Smooth muscle cell (in vitro differentiated cells): ENCODE results near the gene CHST5. TPM values are rescaled to one million over a fixed set of nuclear protein-coding genes. Genes with fewer than 3 reads are reported as not detected.

ENCODE experiments used
- DNase-seq: peaks from one replicate; lab custom pipeline; 2025; ENCODE audit not compliant: unreplicated experiment; lab: John Stamatoyannopoulos, UW
- H2AFZ ChIP-seq: fragments of 200-600 bp; sonication (generic); 2 replicates; pipeline ENCODE4 v1.6.0; 2016; ENCODE audit warnings: antibody characterized with exemption, low read depth, mild to moderate bottlenecking
- H3F3A ChIP-seq: fragments of 200-600 bp; sonication (generic); 2 replicates; pipeline ENCODE4 v1.6.0; 2017; ENCODE audit warnings: antibody characterized with exemption, low read depth
- H3K27ac ChIP-seq: fragments of 200-600 bp; sonication (generic); 2 replicates; pipeline ENCODE4 v1.5.1; 2016; ENCODE audit warnings: low read depth, mild to moderate bottlenecking
- H3K27me3 ChIP-seq: fragments of 200-600 bp; sonication (generic); 2 replicates; pipeline ENCODE4 v1.6.1; 2016; ENCODE audit warnings: low read depth, mild to moderate bottlenecking
- H3K36me3 ChIP-seq: fragments of 200-600 bp; sonication (generic); 2 replicates; pipeline ENCODE4 v1.5.1; 2016; ENCODE audit warnings: low read depth
- H3K4me1 ChIP-seq: fragments of 200-600 bp; sonication (generic); 2 replicates; pipeline ENCODE4 v1.5.1; 2016; ENCODE audit warnings: low read depth
- H3K4me2 ChIP-seq: fragments of 200-600 bp; sonication (generic); 2 replicates; pipeline ENCODE4 v1.6.0; 2016; ENCODE audit warnings: mild to moderate bottlenecking
- H3K4me3 ChIP-seq: fragments of 200-600 bp; sonication (generic); 2 replicates; pipeline ENCODE4 v1.5.1; 2016; ENCODE audit warnings: mild to moderate bottlenecking
- H3K79me2 ChIP-seq: fragments of 200-600 bp; sonication (generic); 2 replicates; pipeline ENCODE4 v1.6.0; 2016; ENCODE audit warnings: low read depth, mild to moderate bottlenecking
- H3K9ac ChIP-seq: fragments of 200-600 bp; sonication (generic); 2 replicates; pipeline ENCODE4 v1.6.0; 2016; ENCODE audit warnings: low read depth
- H3K9me3 ChIP-seq: fragments of 200-600 bp; sonication (generic); replicated peaks from 2 replicates; pipeline ENCODE4 v1.5.1; 2016; ENCODE audit warnings: low read depth
- H4K20me1 ChIP-seq: fragments of 200-600 bp; sonication (generic); 2 replicates; pipeline ENCODE4 v1.6.0; 2016; ENCODE audit warnings: low read depth
- WGBS: methylation state at CpG from one replicate; pipeline ENCODE4 v1.1.7; 2016; ENCODE audit warnings: low lambda C conversion rate; 5-methylcytosine and 5-hydroxymethylcytosine counted together
- polyA plus RNA-seq: library from polyadenylated mRNA; unstranded; fragments of >200 nt; fragmentation: Nextera tagmentation; extraction: Ambion mirVana; gene quantifications from 2 replicates; pipeline ENCODE4 v1.2.1, GENCODE V29; 2016
- total RNA-seq: library from RNA; depleted of rRNA; stranded (reverse); fragments of >200 nt; gene quantifications from 2 replicates; pipeline ENCODE4 v1.2.3, GENCODE V29; 2014
- TF ChIP-seq, protein P1 (sequence below): fragments of 200-600 bp; sonication (generic); IDR thresholded peaks from 2 replicates; pipeline ENCODE4 v1.5.1; 2017; ENCODE audit warnings: borderline replicate concordance, mild to moderate bottlenecking, antibody characterized with exemption; ENCODE audit not compliant: insufficient read depth, poor library complexity, severe bottlenecking

The CHST5 gene
- total and polyA plus RNA-seq, 2 experiments from 2014 or later: not detected

DNA sequence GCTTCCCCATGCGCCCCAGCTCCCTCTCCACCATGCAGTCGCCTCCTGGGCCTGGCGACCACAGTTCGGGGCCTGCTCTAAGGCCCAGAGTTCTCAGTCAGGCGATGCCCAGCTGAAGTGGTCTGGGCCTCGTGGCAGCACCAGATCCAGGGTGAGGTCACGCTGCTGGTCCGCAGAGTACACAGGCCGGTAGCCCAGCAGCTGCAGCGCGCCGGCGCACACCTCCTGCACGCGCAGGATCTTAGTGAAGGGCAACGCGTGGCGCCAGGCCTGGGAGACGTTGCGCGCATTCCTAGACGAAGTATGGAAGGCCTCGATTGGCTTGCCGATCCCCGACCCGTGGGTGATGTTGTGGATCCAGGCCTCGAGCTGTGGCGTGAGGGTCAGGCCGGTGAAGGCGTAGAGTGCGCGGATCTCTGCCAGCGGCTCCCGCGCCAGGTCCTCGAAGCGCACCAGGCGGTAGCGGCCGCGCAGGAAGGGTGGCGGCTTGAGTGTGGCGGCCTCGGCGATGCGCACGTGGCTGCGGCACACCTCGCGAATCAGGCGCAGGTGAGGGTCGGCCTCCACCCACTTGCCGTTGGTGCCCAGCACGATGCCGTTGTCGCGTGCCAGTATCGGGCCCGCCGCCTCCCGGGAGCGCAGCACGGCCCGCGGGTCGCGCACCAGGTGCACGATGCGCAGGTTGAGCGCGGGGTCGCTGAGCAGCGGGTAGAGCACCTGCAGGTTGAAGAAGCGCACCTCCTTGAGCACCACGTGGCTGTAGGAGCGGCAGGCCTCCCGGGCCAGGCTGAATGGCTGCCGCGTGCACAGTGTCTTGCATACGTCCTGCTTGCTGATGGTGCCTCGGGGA is 6.6 kb downstream of the CHST5 start:
- Histone ChIP-seq H3F3A (no peaks in the 10 kb centered on the region), H3K9me3 (no peaks in the 10 kb centered on the region), H2AFZ (no peak overlapping the region), H3K79me2 (no peaks in the 10 kb centered on the region), H4K20me1 (no peaks in the 10 kb centered on the region), H3K4me1 (no peaks in the 10 kb centered on the region), H3K36me3 (no peaks in the 10 kb centered on the region), H3K27me3 (no peaks in the 10 kb centered on the region), H3K4me2 (no peak overlapping the region), H3K27ac (no peak overlapping the region), H3K9ac (no peak overlapping the region), H3K4me3 (no peak overlapping the region)
- TF ChIP-seq, protein P1, sequence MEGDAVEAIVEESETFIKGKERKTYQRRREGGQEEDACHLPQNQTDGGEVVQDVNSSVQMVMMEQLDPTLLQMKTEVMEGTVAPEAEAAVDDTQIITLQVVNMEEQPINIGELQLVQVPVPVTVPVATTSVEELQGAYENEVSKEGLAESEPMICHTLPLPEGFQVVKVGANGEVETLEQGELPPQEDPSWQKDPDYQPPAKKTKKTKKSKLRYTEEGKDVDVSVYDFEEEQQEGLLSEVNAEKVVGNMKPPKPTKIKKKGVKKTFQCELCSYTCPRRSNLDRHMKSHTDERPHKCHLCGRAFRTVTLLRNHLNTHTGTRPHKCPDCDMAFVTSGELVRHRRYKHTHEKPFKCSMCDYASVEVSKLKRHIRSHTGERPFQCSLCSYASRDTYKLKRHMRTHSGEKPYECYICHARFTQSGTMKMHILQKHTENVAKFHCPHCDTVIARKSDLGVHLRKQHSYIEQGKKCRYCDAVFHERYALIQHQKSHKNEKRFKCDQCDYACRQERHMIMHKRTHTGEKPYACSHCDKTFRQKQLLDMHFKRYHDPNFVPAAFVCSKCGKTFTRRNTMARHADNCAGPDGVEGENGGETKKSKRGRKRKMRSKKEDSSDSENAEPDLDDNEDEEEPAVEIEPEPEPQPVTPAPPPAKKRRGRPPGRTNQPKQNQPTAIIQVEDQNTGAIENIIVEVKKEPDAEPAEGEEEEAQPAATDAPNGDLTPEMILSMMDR: no peak
- WGBS: 97% methylated on average over 57 of the region's 81 CpGs
- DNase-seq: no peak

DNA sequence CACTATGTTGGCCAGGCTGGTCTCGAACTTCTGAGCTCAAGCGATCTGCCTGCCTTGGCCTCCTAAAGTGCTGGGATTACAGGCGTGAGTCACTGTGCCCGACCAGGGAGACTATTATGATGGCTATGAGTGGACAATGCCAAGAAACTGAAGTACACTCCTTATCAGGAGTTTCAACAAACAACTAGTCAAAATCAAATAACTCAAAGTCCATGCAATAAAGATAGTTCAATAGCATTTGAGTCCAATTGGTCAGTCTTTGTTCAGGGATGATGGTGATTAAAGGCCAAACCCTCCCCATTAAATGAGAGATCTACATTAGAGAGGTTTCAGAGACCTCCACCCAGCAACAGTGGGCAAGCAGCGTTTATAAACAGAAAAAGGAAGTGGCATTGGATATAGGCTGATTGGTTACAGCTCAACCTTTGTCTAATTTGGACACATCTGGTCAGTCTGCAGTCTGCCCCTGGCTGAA is 8.0 kb downstream of the CHST5 start:
- H3K9me3 ChIP-seq: no peaks in the 10 kb centered on the region

DNA sequence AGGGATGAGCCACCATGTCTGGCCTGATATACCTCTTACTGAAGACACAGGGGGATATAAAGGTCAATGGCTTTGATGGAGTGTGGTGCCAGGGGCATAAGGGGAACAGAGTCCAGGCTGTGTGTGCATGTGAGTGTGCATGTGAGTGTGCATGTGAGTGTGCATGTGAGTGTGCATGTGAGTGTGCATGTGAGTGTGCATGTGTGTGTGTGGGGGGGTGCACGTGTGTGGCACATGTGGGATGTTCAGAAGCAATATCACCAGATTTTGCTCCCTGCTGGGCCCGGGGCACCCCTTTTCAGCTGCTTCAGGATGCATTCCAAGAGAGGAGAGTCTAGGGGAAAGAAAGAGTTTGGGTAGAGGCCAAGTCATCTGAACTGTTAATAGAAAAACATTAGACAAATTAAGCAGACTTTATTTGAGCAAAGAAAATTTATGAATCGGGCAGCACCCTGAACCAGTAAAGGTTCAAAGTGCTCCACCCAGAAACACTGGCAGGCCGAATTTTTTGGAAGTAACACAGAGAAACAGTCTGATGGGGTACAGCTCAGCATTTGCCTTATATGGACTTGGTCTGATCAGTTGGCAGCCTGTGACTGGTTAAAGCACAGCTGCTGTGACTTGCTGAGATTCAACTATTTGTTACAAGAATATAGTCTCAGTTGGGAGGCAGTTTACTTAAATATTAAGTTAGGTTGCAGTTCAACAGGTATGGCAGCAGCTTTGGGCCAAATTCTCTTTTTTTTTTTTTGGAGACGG is 9.7 kb downstream of the CHST5 start:
- TF ChIP-seq, protein P1: no peak
- WGBS: 92% methylated on average over 5 of the region's 5 CpGs

More for the DNA sequence above, 8.0 kb downstream of the CHST5 start:
- H3K27ac ChIP-seq: no peak overlapping the region
- TF ChIP-seq, protein P1: no peak
- no peak overlapping the region for H3K4me2 ChIP-seq
- H3K79me2 ChIP-seq: no peaks in the 10 kb centered on the region
- WGBS: 69% methylated on average over 5 of the region's 5 CpGs
- no peak overlapping the region for H2AFZ ChIP-seq
- H4K20me1 ChIP-seq: no peaks in the 10 kb centered on the region
- DNase-seq: no peak
- no peak overlapping the region for H3K9ac ChIP-seq
- H3K36me3 ChIP-seq: no peaks in the 10 kb centered on the region
- no peaks in the 10 kb centered on the region for H3F3A ChIP-seq
- no peaks in the 10 kb centered on the region for H3K4me1 ChIP-seq
- no peaks in the 10 kb centered on the region for H3K27me3 ChIP-seq
- H3K4me3 ChIP-seq: no peak overlapping the region

More for the DNA sequence above, 9.7 kb downstream of the CHST5 start:
- H3K36me3 ChIP-seq: no peaks in the 10 kb centered on the region
- no peaks in the 10 kb centered on the region for H3K79me2 ChIP-seq
- H3K9ac ChIP-seq: no peak overlapping the region
- H3K4me2 ChIP-seq: no peak overlapping the region
- no peak for DNase-seq
- no peak overlapping the region for H3K4me3 ChIP-seq
- no peaks in the 10 kb centered on the region for H3K4me1 ChIP-seq
- no peak overlapping the region for H3K27ac ChIP-seq
- no peaks in the 10 kb centered on the region for H4K20me1 ChIP-seq
- no peaks in the 10 kb centered on the region for H3K9me3 ChIP-seq
- H3K27me3 ChIP-seq: no peaks in the 10 kb centered on the region
- H2AFZ ChIP-seq: no peak overlapping the region
- H3F3A ChIP-seq: no peaks in the 10 kb centered on the region
